ENCODE data around the gene PDE8B. TPM values are rescaled to one million over a fixed set of nuclear protein-coding genes. Genes with fewer than 3 reads are reported as not detected.

Gene PDE8B
- total RNA-seq, 1 donor from 2014 or later: 2.6 TPM

DNA sequence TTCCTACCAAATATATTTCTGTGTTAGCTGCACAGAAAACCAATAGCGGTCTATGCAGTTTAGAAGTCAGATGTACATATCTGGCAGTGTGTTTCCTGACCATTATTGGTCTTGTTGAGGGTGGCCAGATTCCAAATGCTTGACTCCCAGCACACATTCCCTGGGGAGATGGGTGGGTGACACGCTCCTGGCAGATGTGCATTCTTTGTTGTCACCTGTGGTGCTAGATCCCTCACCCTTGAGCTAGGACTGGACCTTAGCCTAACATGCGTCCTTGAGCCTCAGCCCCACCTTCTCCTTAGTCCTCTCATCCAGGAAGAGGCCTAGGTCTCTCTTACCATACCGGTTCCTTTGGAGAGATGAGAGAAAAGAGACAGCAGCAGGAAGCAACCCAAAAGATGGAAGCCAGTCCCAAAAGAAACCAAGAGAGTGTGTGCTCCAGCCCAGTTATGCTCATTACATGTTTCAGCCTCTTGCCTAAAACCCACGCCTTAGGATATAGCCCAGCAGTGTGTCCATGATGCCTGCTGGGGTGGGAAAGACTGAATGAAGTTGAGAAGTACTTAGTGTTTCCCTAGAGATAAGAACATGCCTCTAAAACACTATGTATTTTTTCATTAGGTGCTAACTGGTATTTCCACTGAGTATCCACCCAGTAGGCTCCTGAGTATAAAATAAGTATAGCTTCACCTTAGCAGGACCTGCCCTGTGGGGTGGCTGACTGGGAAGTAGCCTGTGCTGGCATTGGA is 116.7 kb downstream of the PDE8B start:
- no peak overlapping the region for H3K4me3 Mint-ChIP-seq (ENCODE audit: low read depth)
- H3K27me3 Mint-ChIP-seq: no peaks in the 10 kb centered on the region
- TF ChIP-seq CTCF (IDR thresholded peaks at IDR 0.05; ENCODE audit: unreplicated experiment): no peak
- peaks cover 2% of the 10 kb centered on the region for H3K4me1 Mint-ChIP-seq (ENCODE audit: low read depth)
- H3K9me3 Mint-ChIP-seq (ENCODE audit: low read depth): no peaks in the 10 kb centered on the region
- H3K27ac Mint-ChIP-seq: no peak overlapping the region
- no peak for DNase-seq (ENCODE audit: low spot score, unreplicated experiment)
- H3K36me3 Mint-ChIP-seq (ENCODE audit: insufficient read depth): no peaks in the 10 kb centered on the region

- Mint-ChIP-seq H3K36me3 (ENCODE audit: insufficient read depth) (no peaks in the 10 kb centered on the region), H3K4me3 (ENCODE audit: low read depth) (no peak overlapping the region), H3K9me3 (ENCODE audit: low read depth) (no peaks in the 10 kb centered on the region), H3K27me3 (no peaks in the 10 kb centered on the region), H3K27ac (no peak overlapping the region), H3K4me1 (ENCODE audit: low read depth) (no peaks in the 10 kb centered on the region)
- no peak for TF ChIP-seq CTCF (IDR thresholded peaks at IDR 0.05; ENCODE audit: unreplicated experiment)
- DNase-seq (ENCODE audit: low spot score, unreplicated experiment): no peak
Measured at GRCh38 chr5:77328930-77329647, 118.6 kb downstream of the PDE8B start.

DNA sequence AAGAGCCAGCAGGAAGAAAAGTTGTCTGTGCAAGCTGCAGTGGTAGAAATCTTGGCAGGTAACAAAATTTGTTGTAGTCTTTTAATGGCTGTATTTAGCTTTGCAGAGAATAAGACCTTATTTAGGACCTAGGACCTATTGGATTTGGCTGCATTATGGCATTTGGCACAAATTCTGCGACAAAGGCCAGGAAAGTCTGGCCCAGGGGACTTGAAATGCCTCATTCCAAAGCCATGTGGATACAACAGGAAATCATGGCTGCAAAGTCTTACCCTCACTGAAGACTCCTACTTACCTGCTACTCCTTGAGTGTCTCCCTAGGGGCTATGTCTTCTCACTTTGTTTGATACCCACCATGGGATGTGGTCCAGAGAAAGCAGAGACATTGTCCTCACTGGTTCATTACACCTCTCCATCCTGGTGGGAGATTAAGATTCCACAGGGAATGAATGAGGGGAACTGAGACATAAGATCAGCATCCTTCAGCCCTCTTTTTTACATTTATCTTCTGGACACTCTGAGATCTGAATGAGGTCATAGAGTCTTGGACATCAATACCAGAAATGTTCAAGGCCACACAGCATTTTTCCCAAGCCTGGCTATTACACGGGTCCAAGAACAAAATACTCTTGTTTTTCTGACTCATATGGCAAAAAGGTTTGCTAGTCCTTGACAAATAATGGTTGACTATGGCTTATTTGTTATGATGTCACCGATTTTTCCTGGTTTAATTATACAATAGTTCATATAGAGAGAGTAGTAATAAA is 119.4 kb downstream of the PDE8B start:
- DNase-seq (ENCODE audit: low spot score, unreplicated experiment): no peak
- no peaks in the 10 kb centered on the region for H3K36me3 Mint-ChIP-seq (ENCODE audit: insufficient read depth)
- no peak overlapping the region for H3K4me3 Mint-ChIP-seq (ENCODE audit: low read depth)
- TF ChIP-seq CTCF (IDR thresholded peaks at IDR 0.05; ENCODE audit: unreplicated experiment): no peak
- no peaks in the 10 kb centered on the region for H3K27me3 Mint-ChIP-seq
- H3K27ac Mint-ChIP-seq: no peak overlapping the region
- no peaks in the 10 kb centered on the region for H3K9me3 Mint-ChIP-seq (ENCODE audit: low read depth)
- no peaks in the 10 kb centered on the region for H3K4me1 Mint-ChIP-seq (ENCODE audit: low read depth)

- no peak for TF ChIP-seq CTCF (IDR thresholded peaks at IDR 0.05; ENCODE audit: unreplicated experiment)
- H3K27me3 Mint-ChIP-seq: no peaks in the 10 kb centered on the region
- H3K27ac Mint-ChIP-seq: no peak overlapping the region
- H3K4me1 Mint-ChIP-seq (ENCODE audit: low read depth): peaks cover 2% of the 10 kb centered on the region
- H3K36me3 Mint-ChIP-seq (ENCODE audit: insufficient read depth): no peaks in the 10 kb centered on the region
- no peak for DNase-seq (ENCODE audit: low spot score, unreplicated experiment)
- no peak overlapping the region for H3K4me3 Mint-ChIP-seq (ENCODE audit: low read depth)
- no peaks in the 10 kb centered on the region for H3K9me3 Mint-ChIP-seq (ENCODE audit: low read depth)
Measured at GRCh38 chr5:77333036-77333435, 122.6 kb downstream of the PDE8B start.

- no peak overlapping the region for H3K27ac Mint-ChIP-seq
- peaks cover 2% of the 10 kb centered on the region for H3K4me1 Mint-ChIP-seq (ENCODE audit: low read depth)
- no peak for DNase-seq (ENCODE audit: low spot score, unreplicated experiment)
- H3K4me3 Mint-ChIP-seq (ENCODE audit: low read depth): no peak overlapping the region
- H3K9me3 Mint-ChIP-seq (ENCODE audit: low read depth): no peaks in the 10 kb centered on the region
- no peaks in the 10 kb centered on the region for H3K27me3 Mint-ChIP-seq
- no peaks in the 10 kb centered on the region for H3K36me3 Mint-ChIP-seq (ENCODE audit: insufficient read depth)
- TF ChIP-seq CTCF (IDR thresholded peaks at IDR 0.05; ENCODE audit: unreplicated experiment): no peak
Measured at GRCh38 chr5:77333451-77334123, 123.1 kb downstream of the PDE8B start.
